Stomach (tissue), 9 donors: ENCODE data around the gene DYNC1I1. TPM values are rescaled to one million over a fixed set of nuclear protein-coding genes. Genes with fewer than 3 reads are reported as not detected.

Experiments used
- DNase-seq, 2 donors: peaks; one replicate each; pipeline versions ENCODE4 v3.0.0 to v3.0.0-alpha.2; 2013 to 2019
- H3K27ac ChIP-seq, 5 donors: fragments of 200-600 bp in 4 of 5; sonication (generic) in 4 of 5; one replicate each; pipeline ENCODE4 v1.5.1; 2013 to 2019; ENCODE audit warnings: mild to moderate bottlenecking in 1 of 5, moderate library complexity in 1 of 5
- H3K27me3 ChIP-seq, 3 donors: fragments of 200-600 bp; sonication (generic); one replicate each; pipeline ENCODE4 v1.5.1; 2017 to 2019; ENCODE audit warnings: mixed run types in 1 of 3
- H3K36me3 ChIP-seq, 4 donors: fragments of 200-600 bp; sonication (generic); 1 replicate in 3 of 4; 2 replicates in 1 of 4; pipeline ENCODE4 v1.5.1; 2016 to 2019
- H3K4me1 ChIP-seq, 4 donors: fragments of 200-600 bp; sonication (generic); one replicate each; pipeline ENCODE4 v1.5.1; 2016 to 2019
- H3K4me3 ChIP-seq, 4 donors: fragments of 200-600 bp; sonication (generic) in 3 of 4; one replicate each; pipeline ENCODE4 v1.5.1; 2016 to 2019; ENCODE audit warnings: mild to moderate bottlenecking in 1 of 4
- H3K9me3 ChIP-seq, 4 donors: fragments of 200-600 bp; sonication (generic); one replicate each; pipeline ENCODE4 v1.5.1; 2016 to 2019
- CTCF ChIP-seq, 7 experiments: fragments of 450-650 bp in 4 of 7; fragments of 200-600 bp in 3 of 7; sonication (generic) in 3 of 7; IDR thresholded peaks; one replicate each; pipeline ENCODE4 v1.5.1; 2016 to 2019; ENCODE audit warnings: antibody characterized with exemption in 7 of 7, control low read depth in 2 of 7, mild to moderate bottlenecking in 1 of 7
- EP300 ChIP-seq: sonication (generic); formaldehyde crosslinking; IDR thresholded peaks from one replicate; pipeline ENCODE4 v1.6.1; 2017; ENCODE audit warnings: antibody characterized with exemption
- POLR2A ChIP-seq, 4 donors: fragments of 450-650 bp; IDR thresholded peaks; one replicate each; pipeline ENCODE4 v1.6.1; 2016; ENCODE audit warnings: antibody characterized with exemption in 4 of 4, control low read depth in 2 of 4, mild to moderate bottlenecking in 1 of 4, moderate library complexity in 1 of 4
- POLR2AphosphoS5 ChIP-seq, 3 donors: sonication (generic); formaldehyde crosslinking; IDR thresholded peaks; one replicate each; pipeline ENCODE4 v1.6.1; 2016; ENCODE audit warnings: antibody characterized with exemption in 3 of 3
- WGBS, 5 donors: extraction: QIAGEN DNeasy Blood & Tissue Kit in 3 of 5; methylation state at CpG; one replicate each; pipeline versions ENCODE4 v1.1.5 to v1.1.7; 2013 to 2018; 5-methylcytosine and 5-hydroxymethylcytosine counted together
- intact Hi-C: fragments of 100-400 bp; cut with DNase I; formaldehyde crosslinking; loops from one replicate; pipeline ENCODE4 v1.15.1; 2023; ENCODE audit warnings: low total_unique reads
- polyA plus RNA-seq, 3 donors: library from polyadenylated mRNA; stranded (reverse); fragments of 200-250 nt; gene quantifications; one replicate each; pipeline ENCODE4 v1.2.3, GENCODE V29; 2013
- total RNA-seq, 5 donors: library from RNA; depleted of rRNA; stranded (reverse); fragments of >200 nt; gene quantifications; one replicate each; pipeline versions ENCODE4 v1.1.0 to v1.2.3, GENCODE V29; 2014 to 2016
- donor health status: healthy with polysubstance abuse.
- donor health status: Bipolar disorder and iron deficiency.
- donor health status: healthy.

DYNC1I1 gene
- total and polyA plus RNA-seq, 8 donors, result 0.93 to 69.4 (median 5.3) TPM

- no peak overlapping the region for H3K27ac ChIP-seq
- H3K27me3 ChIP-seq, result no peaks in the 10 kb centered on the region
- peaks cover 0 to 6% (median 0%) of the 10 kb centered on the region in 4 donors for H3K4me1 ChIP-seq
- no peaks in the 10 kb centered on the region for H3K36me3 ChIP-seq
- TF ChIP-seq CTCF (IDR thresholded peaks at IDR 0.05), result no peak
- TF ChIP-seq POLR2AphosphoS5 (IDR thresholded peaks at IDR 0.05), result no peak
- TF ChIP-seq EP300, result no peak
- no peak for TF ChIP-seq POLR2A (IDR thresholded peaks at IDR 0.05)
- no peak overlapping the region for H3K4me3 ChIP-seq
- DNase-seq, result no peak
- intact Hi-C loops, result no loop called here
- WGBS, 5 donors, result 65 to 73% (median 67%) methylated on average over 5 of the region's 5 CpGs
- H3K9me3 ChIP-seq, result peaks cover 0 to 9% (median 6%) of the 10 kb centered on the region in 4 donors
Observed at GRCh38 chr7:95780665-95781064, 8.3 kb downstream of the DYNC1I1 start.

- whole genome bisulfite sequencing, 5 donors, result 56 to 83% (median 73%) methylated on average over 3 of the region's 3 CpGs
- Histone ChIP-seq H3K27me3 (no peaks in the 10 kb centered on the region), H3K36me3 (no peaks in the 10 kb centered on the region), H3K27ac (no peak overlapping the region), H3K9me3 (peaks cover 0 to 9% (median 6%) of the 10 kb centered on the region in 4 donors), H3K4me3 (no peak overlapping the region), H3K4me1 (peaks cover 0 to 4% (median 0%) of the 10 kb centered on the region in 4 donors)
- TF ChIP-seq POLR2A (IDR thresholded peaks at IDR 0.05) (no peak), POLR2AphosphoS5 (IDR thresholded peaks at IDR 0.05) (no peak), CTCF (IDR thresholded peaks at IDR 0.05) (no peak), EP300 (no peak)
- intact Hi-C loops, result no loop called here
- no peak for DNase-seq
Observed at GRCh38 chr7:95781961-95782586, 9.7 kb downstream of the DYNC1I1 start.

GRCh38 chr7:95784796-95785195, 12.4 kb downstream of the DYNC1I1 start:
- intact Hi-C loops, result no loop called here
- no peaks in the 10 kb centered on the region for H3K27me3 ChIP-seq
- no peaks in the 10 kb centered on the region for H3K36me3 ChIP-seq
- no peak for DNase-seq
- H3K9me3 ChIP-seq, result peaks cover 0 to 9% (median 6%) of the 10 kb centered on the region in 4 donors
- H3K27ac ChIP-seq, result no peak overlapping the region
- no peak overlapping the region for H3K4me3 ChIP-seq
- H3K4me1 ChIP-seq, result no peaks in the 10 kb centered on the region
- TF ChIP-seq POLR2A (IDR thresholded peaks at IDR 0.05) (no peak), CTCF (IDR thresholded peaks at IDR 0.05) (no peak), EP300 (no peak), POLR2AphosphoS5 (IDR thresholded peaks at IDR 0.05) (no peak)

- no peak for DNase-seq
- no peaks in the 10 kb centered on the region for H3K4me1 ChIP-seq
- intact Hi-C loops, result no loop called here
- TF ChIP-seq POLR2A (IDR thresholded peaks at IDR 0.05) (no peak), EP300 (no peak), CTCF (IDR thresholded peaks at IDR 0.05) (no peak), POLR2AphosphoS5 (IDR thresholded peaks at IDR 0.05) (no peak)
- WGBS, 5 donors, result 87 to 95% (median 92%) methylated on average over 6 of the region's 6 CpGs
- no peaks in the 10 kb centered on the region for H3K9me3 ChIP-seq
- no peak overlapping the region for H3K4me3 ChIP-seq
- no peak overlapping the region for H3K27ac ChIP-seq
- H3K27me3 ChIP-seq, result no peaks in the 10 kb centered on the region
- no peaks in the 10 kb centered on the region for H3K36me3 ChIP-seq
Observed at GRCh38 chr7:95788258-95788657, 15.9 kb downstream of the DYNC1I1 start.
